ENCODE data around the gene SLC13A3.

DNA sequence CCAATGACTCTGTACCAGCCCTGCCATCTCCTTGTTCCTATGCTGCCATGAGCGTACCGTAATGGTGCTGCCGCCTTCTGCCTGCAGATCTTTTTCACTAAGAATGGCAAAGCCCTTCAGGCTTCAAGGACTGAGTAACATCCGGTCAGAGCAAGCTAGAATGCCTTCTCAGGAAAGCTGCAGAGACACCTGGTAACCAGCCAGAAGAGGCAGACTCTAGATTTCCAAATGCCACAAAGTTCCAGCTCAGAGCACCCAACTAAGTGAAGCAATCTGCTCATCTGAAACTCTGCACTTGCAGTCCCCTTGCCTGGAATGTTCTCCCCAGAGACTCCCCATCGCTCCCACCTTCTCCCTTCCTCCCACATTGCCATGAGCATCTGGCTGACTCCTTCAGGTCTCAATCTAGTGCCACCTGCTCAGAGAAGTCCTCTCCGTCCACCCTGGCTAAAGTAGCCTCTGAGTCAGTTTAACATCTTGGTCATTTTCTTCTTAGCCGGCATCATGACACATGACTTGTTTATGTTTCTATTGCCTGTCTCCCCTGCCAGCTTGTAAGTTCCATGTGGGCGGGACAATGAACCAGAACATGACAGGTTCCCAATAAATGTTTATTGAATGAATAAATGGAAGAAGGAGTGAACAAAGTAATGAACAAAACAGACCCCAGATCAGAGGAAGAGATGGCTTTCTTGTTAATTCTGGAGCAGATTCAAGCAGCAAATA lies 93.9 kb downstream of the SLC13A3 start:
- TF ChIP-seq, protein P1, sequence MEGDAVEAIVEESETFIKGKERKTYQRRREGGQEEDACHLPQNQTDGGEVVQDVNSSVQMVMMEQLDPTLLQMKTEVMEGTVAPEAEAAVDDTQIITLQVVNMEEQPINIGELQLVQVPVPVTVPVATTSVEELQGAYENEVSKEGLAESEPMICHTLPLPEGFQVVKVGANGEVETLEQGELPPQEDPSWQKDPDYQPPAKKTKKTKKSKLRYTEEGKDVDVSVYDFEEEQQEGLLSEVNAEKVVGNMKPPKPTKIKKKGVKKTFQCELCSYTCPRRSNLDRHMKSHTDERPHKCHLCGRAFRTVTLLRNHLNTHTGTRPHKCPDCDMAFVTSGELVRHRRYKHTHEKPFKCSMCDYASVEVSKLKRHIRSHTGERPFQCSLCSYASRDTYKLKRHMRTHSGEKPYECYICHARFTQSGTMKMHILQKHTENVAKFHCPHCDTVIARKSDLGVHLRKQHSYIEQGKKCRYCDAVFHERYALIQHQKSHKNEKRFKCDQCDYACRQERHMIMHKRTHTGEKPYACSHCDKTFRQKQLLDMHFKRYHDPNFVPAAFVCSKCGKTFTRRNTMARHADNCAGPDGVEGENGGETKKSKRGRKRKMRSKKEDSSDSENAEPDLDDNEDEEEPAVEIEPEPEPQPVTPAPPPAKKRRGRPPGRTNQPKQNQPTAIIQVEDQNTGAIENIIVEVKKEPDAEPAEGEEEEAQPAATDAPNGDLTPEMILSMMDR (IDR thresholded peaks at IDR 0.05): no peak
- TF ChIP-seq POLR2A (IDR thresholded peaks at IDR 0.05) (no peak), EP300 (IDR thresholded peaks at IDR 0.05) (no peak)

All from ovary (tissue), 3 donors.